HL-60 (cell line): Measurements from ENCODE around the gene XRN2.

Experiments
- DNase-seq, 2 experiments: peaks; one replicate each; pipeline ENCODE4 v3.0.0-alpha.2; 2010 to 2020; ENCODE audit warnings: low read depth in 1 of 2, low spot score in 1 of 2
- H3K27ac ChIP-seq: fragments of 250-450 bp; sonication (Bioruptor Pico); replicated peaks from 2 replicates; pipeline ENCODE4 v1.5.1; 2020; ENCODE audit warnings: mild to moderate bottlenecking, moderate library complexity
- H3K27me3 ChIP-seq: fragments of 250-450 bp; sonication (Bioruptor Pico); 2 replicates; pipeline ENCODE4 v1.5.1; 2021; ENCODE audit warnings: mild to moderate bottlenecking, moderate library complexity; ENCODE audit not compliant: insufficient read depth, poor library complexity, severe bottlenecking
- H3K4me3 ChIP-seq: replicated peaks from 2 replicates; pipeline ENCODE4 v1.5.1; 2011; ENCODE audit warnings: mild to moderate bottlenecking, control low read depth, low read length; ENCODE audit not compliant: insufficient read depth
- GABPA ChIP-seq: IDR thresholded peaks from 2 replicates; pipeline ENCODE4 v1.6.1; 2012; ENCODE audit warnings: low read depth
- POLR2AphosphoS5 ChIP-seq: IDR thresholded peaks from 2 replicates; pipeline ENCODE4 v1.6.1; 2012; ENCODE audit warnings: low read depth
- SPI1 ChIP-seq: IDR thresholded peaks from 2 replicates; pipeline ENCODE4 v1.6.1; 2012; ENCODE audit warnings: low read depth, mild to moderate bottlenecking, borderline replicate concordance
- TF ChIP-seq, protein P1 (sequence below): IDR thresholded peaks from 2 replicates; pipeline ENCODE4 v1.6.1; 2012; ENCODE audit warnings: low read depth; ENCODE audit not compliant: insufficient replicate concordance
- TF ChIP-seq, protein P2 (sequence below): IDR thresholded peaks from one replicate; pipeline ENCODE4 v1.5.1; 2011; ENCODE audit warnings: low read length, control low read depth, inconsistent platforms; ENCODE audit not compliant: insufficient read depth

Gene XRN2

DNA sequence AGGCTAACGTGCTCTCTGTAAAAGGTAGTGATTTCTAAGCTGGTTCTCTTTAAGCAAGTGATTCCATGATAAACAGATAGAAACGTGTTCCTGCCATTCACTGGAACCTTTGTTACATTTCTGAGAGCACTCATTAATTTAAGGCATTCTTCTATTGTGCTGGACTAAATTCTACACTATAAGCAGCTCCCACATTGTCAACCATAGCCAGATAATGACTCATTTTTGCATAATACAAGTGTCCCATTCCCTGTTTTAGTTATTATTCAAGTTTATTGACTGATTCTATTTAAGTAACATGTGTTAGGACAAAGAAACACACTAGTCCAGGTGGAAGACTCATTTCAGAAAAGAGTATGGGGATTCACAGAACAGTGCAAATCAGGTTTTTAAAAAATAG, 13.5 kb upstream of the XRN2 start:
- TF ChIP-seq GABPA (no peak), SPI1 (no peak), POLR2AphosphoS5 (no peak)
- TF ChIP-seq, protein P1, sequence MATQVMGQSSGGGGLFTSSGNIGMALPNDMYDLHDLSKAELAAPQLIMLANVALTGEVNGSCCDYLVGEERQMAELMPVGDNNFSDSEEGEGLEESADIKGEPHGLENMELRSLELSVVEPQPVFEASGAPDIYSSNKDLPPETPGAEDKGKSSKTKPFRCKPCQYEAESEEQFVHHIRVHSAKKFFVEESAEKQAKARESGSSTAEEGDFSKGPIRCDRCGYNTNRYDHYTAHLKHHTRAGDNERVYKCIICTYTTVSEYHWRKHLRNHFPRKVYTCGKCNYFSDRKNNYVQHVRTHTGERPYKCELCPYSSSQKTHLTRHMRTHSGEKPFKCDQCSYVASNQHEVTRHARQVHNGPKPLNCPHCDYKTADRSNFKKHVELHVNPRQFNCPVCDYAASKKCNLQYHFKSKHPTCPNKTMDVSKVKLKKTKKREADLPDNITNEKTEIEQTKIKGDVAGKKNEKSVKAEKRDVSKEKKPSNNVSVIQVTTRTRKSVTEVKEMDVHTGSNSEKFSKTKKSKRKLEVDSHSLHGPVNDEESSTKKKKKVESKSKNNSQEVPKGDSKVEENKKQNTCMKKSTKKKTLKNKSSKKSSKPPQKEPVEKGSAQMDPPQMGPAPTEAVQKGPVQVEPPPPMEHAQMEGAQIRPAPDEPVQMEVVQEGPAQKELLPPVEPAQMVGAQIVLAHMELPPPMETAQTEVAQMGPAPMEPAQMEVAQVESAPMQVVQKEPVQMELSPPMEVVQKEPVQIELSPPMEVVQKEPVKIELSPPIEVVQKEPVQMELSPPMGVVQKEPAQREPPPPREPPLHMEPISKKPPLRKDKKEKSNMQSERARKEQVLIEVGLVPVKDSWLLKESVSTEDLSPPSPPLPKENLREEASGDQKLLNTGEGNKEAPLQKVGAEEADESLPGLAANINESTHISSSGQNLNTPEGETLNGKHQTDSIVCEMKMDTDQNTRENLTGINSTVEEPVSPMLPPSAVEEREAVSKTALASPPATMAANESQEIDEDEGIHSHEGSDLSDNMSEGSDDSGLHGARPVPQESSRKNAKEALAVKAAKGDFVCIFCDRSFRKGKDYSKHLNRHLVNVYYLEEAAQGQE, result no peak
- TF ChIP-seq, protein P2, sequence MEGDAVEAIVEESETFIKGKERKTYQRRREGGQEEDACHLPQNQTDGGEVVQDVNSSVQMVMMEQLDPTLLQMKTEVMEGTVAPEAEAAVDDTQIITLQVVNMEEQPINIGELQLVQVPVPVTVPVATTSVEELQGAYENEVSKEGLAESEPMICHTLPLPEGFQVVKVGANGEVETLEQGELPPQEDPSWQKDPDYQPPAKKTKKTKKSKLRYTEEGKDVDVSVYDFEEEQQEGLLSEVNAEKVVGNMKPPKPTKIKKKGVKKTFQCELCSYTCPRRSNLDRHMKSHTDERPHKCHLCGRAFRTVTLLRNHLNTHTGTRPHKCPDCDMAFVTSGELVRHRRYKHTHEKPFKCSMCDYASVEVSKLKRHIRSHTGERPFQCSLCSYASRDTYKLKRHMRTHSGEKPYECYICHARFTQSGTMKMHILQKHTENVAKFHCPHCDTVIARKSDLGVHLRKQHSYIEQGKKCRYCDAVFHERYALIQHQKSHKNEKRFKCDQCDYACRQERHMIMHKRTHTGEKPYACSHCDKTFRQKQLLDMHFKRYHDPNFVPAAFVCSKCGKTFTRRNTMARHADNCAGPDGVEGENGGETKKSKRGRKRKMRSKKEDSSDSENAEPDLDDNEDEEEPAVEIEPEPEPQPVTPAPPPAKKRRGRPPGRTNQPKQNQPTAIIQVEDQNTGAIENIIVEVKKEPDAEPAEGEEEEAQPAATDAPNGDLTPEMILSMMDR, result no peak

DNA sequence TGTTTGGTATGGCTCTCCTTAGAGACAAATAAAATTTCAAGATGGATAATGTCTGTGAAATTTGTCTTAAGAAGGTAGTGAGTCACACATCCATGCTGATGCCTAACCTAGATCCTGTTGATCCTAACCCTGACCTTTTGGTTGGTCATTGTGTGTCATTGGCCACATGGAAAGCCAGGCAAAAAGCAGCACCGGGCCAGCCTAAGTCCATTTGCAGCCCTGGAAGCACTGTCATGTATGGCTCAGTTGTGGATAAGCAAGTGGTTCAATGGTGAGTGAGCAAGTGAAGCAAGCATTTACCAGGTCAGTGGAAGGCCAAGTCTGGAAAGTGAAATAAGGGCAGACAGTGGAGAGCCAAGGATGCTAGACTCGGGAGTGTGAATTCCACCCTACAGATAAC, 12.1 kb upstream of the XRN2 start:
- Histone ChIP-seq H3K4me3 (no peak overlapping the region), H3K27ac (no peak overlapping the region), H3K27me3 (no peaks in the 10 kb centered on the region)
- DNase-seq, result no peak
- TF ChIP-seq SPI1, result no peak
- TF ChIP-seq, protein P2, result no peak
- no peak for TF ChIP-seq GABPA
- TF ChIP-seq POLR2AphosphoS5, result no peak
- TF ChIP-seq, protein P1, result no peak

More for the DNA sequence above, 13.5 kb upstream of the XRN2 start:
- Histone ChIP-seq H3K4me3 (no peak overlapping the region), H3K27ac (no peak overlapping the region), H3K27me3 (no peaks in the 10 kb centered on the region)
- DNase-seq, result no peak

DNA sequence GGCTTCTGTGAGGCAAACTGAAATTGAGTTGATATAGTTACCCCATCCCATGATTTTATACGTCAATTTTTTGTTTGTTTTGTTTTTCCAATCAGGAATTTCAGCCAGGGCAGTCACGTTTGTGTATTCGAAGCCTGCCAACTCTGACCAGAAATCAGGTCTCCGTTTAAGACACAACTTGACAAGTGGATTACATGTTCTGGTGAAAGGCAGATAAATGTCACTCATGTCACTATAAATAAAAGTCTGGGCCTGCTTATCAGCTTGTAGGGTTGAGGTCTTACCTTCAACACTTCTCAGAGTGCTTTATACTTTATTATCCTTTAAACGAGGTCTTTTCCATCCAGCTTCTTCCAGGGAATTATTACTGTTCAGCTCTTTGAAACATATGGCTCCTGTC, 8.4 kb upstream of the XRN2 start:
- no peaks in the 10 kb centered on the region for H3K27me3 ChIP-seq
- H3K27ac ChIP-seq, result no peak overlapping the region
- no peak for TF ChIP-seq GABPA
- TF ChIP-seq, protein P1, result no peak
- TF ChIP-seq, protein P2, result no peak
- no peak for TF ChIP-seq POLR2AphosphoS5
- no peak for TF ChIP-seq SPI1
- H3K4me3 ChIP-seq, result no peak overlapping the region
- DNase-seq, result no peak
